PC-3 (cell line): Measurements from ENCODE around the gene NT5C1B.

Experiments
- EZH2 ChIP-seq: fragments of 300-600 bp; sonication (generic); IDR thresholded peaks from one replicate; pipeline ENCODE4 v1.6.1; 2017; ENCODE audit warnings: antibody characterized with exemption, mild to moderate bottlenecking, low read length; ENCODE audit not compliant: unreplicated experiment
- EZH2phosphoT487 ChIP-seq: fragments of 300-600 bp; sonication (generic); IDR thresholded peaks from 2 replicates; pipeline ENCODE4 v1.6.1; 2018; ENCODE audit warnings: mild to moderate bottlenecking, antibody characterized with exemption, low read length, borderline replicate concordance
- TF ChIP-seq, protein P1 (sequence below): fragments of 300-600 bp; sonication (generic); conservative IDR thresholded peaks from 2 replicates; pipeline ENCODE4 v1.5.1; 2017; ENCODE audit warnings: antibody characterized with exemption, low read depth, mild to moderate bottlenecking, low read length

DNA sequence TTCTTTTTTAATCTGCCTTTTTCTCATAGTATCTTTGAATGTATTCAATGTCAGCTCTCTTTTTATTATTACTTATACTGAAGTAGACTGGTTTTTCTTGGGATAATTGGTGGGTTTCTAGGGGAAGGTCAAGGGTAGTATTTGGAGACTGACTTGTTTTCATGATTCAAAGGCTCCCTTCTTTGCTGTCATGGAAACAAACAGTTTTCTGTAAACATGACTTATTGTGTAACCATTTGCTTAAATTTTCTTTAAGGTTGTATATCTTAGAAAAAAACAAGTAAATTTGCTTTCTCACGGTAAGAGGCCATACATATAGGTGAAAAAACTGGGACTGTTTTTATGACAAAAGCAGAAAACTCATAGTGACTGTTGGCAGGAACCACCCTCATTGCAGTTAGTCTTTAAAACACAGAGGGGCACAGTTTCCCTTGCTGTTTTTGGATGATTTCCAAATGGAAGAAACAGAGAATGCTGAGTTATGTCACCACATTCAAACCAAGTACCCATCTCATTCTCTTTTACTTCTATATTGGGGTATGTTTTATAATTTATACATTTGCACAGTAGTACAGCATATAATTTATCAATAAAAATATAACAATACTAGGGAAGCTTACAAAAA is 23.1 kb downstream of the NT5C1B start:
- TF ChIP-seq EZH2: no peak
- no peak for TF ChIP-seq EZH2phosphoT487
- TF ChIP-seq, protein P1, sequence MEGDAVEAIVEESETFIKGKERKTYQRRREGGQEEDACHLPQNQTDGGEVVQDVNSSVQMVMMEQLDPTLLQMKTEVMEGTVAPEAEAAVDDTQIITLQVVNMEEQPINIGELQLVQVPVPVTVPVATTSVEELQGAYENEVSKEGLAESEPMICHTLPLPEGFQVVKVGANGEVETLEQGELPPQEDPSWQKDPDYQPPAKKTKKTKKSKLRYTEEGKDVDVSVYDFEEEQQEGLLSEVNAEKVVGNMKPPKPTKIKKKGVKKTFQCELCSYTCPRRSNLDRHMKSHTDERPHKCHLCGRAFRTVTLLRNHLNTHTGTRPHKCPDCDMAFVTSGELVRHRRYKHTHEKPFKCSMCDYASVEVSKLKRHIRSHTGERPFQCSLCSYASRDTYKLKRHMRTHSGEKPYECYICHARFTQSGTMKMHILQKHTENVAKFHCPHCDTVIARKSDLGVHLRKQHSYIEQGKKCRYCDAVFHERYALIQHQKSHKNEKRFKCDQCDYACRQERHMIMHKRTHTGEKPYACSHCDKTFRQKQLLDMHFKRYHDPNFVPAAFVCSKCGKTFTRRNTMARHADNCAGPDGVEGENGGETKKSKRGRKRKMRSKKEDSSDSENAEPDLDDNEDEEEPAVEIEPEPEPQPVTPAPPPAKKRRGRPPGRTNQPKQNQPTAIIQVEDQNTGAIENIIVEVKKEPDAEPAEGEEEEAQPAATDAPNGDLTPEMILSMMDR: no peak
